ENCODE measurements around the gene OLIG2.

Gene OLIG2

DNA sequence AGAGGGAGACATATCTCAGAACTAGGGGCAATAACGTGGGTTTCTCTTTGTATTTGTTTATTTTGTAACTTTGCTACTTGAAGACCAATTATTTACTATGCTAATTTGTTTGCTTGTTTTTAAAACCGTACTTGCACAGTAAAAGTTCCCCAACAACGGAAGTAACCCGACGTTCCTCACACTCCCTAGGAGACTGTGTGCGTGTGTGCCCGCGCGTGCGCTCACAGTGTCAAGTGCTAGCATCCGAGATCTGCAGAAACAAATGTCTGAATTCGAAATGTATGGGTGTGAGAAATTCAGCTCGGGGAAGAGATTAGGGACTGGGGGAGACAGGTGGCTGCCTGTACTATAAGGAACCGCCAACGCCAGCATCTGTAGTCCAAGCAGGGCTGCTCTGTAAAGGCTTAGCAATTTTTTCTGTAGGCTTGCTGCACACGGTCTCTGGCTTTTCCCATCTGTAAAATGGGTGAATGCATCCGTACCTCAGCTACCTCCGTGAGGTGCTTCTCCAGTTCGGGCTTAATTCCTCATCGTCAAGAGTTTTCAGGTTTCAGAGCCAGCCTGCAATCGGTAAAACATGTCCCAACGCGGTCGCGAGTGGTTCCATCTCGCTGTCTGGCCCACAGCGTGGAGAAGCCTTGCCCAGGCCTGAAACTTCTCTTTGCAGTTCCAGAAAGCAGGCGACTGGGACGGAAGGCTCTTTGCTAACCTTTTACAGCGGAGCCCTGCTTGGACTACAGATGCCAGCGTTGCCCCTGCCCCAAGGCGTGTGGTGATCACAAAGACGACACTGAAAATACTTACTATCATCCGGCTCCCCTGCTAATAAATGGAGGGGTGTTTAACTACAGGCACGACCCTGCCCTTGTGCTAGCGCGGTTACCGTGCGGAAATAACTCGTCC, 1.3 kb upstream of the OLIG2 start:
- DNase-seq (ENCODE audit: low spot score in 2 of 2), result no peak
- Mint-ChIP-seq H3K27ac (no peak overlapping the region), H3K27me3 (peaks cover 33% of the 10 kb centered on the region), H3K4me1 (peaks cover 11% of the 10 kb centered on the region), H3K9me3 (no peaks in the 10 kb centered on the region), H3K36me3 (no peaks in the 10 kb centered on the region), H3K4me3 (no peak overlapping the region)
- ATAC-seq (ENCODE audit: low read depth), result no peak

GRCh38 chr21:33025106-33025488, 638 bp upstream of the OLIG2 start:
- Mint-ChIP-seq H3K4me3 (no peak overlapping the region), H3K4me1 (peaks cover 9% of the 10 kb centered on the region), H3K27me3 (peaks cover 39% of the 10 kb centered on the region), H3K27ac (no peak overlapping the region), H3K9me3 (no peaks in the 10 kb centered on the region), H3K36me3 (no peaks in the 10 kb centered on the region)
- ATAC-seq (ENCODE audit: low read depth) (no peak), DNase-seq (ENCODE audit: low spot score in 2 of 2) (no peak)

GRCh38 chr21:33026443-33026858, 716 bp downstream of the OLIG2 start:
- Mint-ChIP-seq H3K9me3 (no peaks in the 10 kb centered on the region), H3K27me3 (peaks cover 36% of the 10 kb centered on the region), H3K4me3 (no peak overlapping the region), H3K27ac (no peak overlapping the region), H3K36me3 (no peaks in the 10 kb centered on the region), H3K4me1 (peaks cover 6% of the 10 kb centered on the region)
- ATAC-seq (ENCODE audit: low read depth) (no peak), DNase-seq (ENCODE audit: low spot score in 2 of 2) (no peak)

GRCh38 chr21:33026878-33027400, 1.2 kb downstream of the OLIG2 start:
- no peaks in the 10 kb centered on the region for H3K36me3 Mint-ChIP-seq
- no peak overlapping the region for H3K27ac Mint-ChIP-seq

DNA sequence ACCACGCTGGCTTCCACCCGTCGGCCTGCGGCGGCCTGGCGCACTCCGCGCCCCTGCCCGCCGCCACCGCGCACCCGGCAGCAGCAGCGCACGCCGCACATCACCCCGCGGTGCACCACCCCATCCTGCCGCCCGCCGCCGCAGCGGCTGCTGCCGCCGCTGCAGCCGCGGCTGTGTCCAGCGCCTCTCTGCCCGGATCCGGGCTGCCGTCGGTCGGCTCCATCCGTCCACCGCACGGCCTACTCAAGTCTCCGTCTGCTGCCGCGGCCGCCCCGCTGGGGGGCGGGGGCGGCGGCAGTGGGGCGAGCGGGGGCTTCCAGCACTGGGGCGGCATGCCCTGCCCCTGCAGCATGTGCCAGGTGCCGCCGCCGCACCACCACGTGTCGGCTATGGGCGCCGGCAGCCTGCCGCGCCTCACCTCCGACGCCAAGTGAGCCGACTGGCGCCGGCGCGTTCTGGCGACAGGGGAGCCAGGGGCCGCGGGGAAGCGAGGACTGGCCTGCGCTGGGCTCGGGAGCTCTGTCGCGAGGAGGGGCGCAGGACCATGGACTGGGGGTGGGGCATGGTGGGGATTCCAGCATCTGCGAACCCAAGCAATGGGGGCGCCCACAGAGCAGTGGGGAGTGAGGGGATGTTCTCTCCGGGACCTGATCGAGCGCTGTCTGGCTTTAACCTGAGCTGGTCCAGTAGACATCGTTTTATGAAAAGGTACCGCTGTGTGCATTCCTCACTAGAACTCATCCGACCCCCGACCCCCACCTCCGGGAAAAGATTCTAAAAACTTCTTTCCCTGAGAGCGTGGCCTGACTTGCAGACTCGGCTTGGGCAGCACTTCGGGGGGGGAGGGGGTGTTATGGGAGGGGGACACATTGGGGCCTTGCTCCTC, 1.9 kb downstream of the OLIG2 start:
- no peak for ATAC-seq (ENCODE audit: low read depth)
- H3K9me3 Mint-ChIP-seq, result no peaks in the 10 kb centered on the region
- H3K36me3 Mint-ChIP-seq, result no peaks in the 10 kb centered on the region
- no peak overlapping the region for H3K27ac Mint-ChIP-seq
- H3K27me3 Mint-ChIP-seq, result peaks cover 32% of the 10 kb centered on the region
- H3K4me3 Mint-ChIP-seq, result no peak overlapping the region
- H3K4me1 Mint-ChIP-seq, result peaks cover 6% of the 10 kb centered on the region
- DNase-seq (ENCODE audit: low spot score in 2 of 2), result no peak

More at GRCh38 chr21:33026878-33027400, 1.2 kb downstream of the OLIG2 start:
- H3K9me3 Mint-ChIP-seq, result no peaks in the 10 kb centered on the region
- peaks cover 35% of the 10 kb centered on the region for H3K27me3 Mint-ChIP-seq
- ATAC-seq (ENCODE audit: low read depth), result no peak
- H3K4me3 Mint-ChIP-seq, result no peak overlapping the region
- H3K4me1 Mint-ChIP-seq, result peaks cover 6% of the 10 kb centered on the region
- DNase-seq (ENCODE audit: low spot score in 2 of 2), result no peak

GRCh38 chr21:33028287-33028670, 2.5 kb downstream of the OLIG2 start:
- H3K4me1 Mint-ChIP-seq, result peaks cover 6% of the 10 kb centered on the region
- H3K36me3 Mint-ChIP-seq, result no peaks in the 10 kb centered on the region
- peak overlapping the region; percentile 44 for H3K4me3 Mint-ChIP-seq
- DNase-seq (ENCODE audit: low spot score in 2 of 2) (no peak), ATAC-seq (ENCODE audit: low read depth) (no peak)
- H3K27ac Mint-ChIP-seq, result no peak overlapping the region
- no peaks in the 10 kb centered on the region for H3K9me3 Mint-ChIP-seq
- H3K27me3 Mint-ChIP-seq, result peaks cover 30% of the 10 kb centered on the region

- no peak overlapping the region for H3K27ac Mint-ChIP-seq
These were observed 3.1 kb downstream of the OLIG2 start for GRCh38 chr21:33028773-33029384.

DNA sequence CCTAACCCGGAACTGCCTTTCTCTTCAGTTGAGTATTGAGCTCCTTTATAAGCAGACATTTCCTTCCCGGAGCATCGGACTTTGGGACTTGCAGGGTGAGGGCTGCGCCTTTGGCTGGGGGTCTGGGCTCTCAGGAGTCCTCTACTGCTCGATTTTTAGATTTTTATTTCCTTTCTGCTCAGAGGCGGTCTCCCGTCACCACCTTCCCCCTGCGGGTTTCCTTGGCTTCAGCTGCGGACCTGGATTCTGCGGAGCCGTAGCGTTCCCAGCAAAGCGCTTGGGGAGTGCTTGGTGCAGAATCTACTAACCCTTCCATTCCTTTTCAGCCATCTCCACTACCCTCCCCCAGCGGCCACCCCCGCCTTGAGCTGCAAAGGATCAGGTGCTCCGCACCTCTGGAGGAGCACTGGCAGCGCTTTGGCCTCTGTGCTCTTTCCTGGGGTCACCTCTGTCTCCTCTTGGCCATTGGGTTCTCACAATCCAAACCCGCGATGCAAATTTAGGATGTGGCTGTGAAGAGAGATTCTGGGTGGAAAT, 3.7 kb downstream of the OLIG2 start:
- ATAC-seq (ENCODE audit: low read depth) (no peak), DNase-seq (ENCODE audit: low spot score in 2 of 2) (no peak)
- peaks cover 28% of the 10 kb centered on the region for H3K27me3 Mint-ChIP-seq
- H3K4me1 Mint-ChIP-seq, result peaks cover 4% of the 10 kb centered on the region
- no peak overlapping the region for H3K27ac Mint-ChIP-seq
- peak overlapping the region; percentile 16 for H3K4me3 Mint-ChIP-seq
- no peaks in the 10 kb centered on the region for H3K9me3 Mint-ChIP-seq
- no peaks in the 10 kb centered on the region for H3K36me3 Mint-ChIP-seq

More at GRCh38 chr21:33028773-33029384, 3.1 kb downstream of the OLIG2 start:
- ATAC-seq (ENCODE audit: low read depth), result no peak
- Mint-ChIP-seq H3K4me1 (peaks cover 6% of the 10 kb centered on the region), H3K36me3 (no peaks in the 10 kb centered on the region), H3K27me3 (peaks cover 30% of the 10 kb centered on the region), H3K4me3 (peak overlapping the region; percentile 16), H3K9me3 (no peaks in the 10 kb centered on the region)
- DNase-seq (ENCODE audit: low spot score in 2 of 2), result no peak

DNA sequence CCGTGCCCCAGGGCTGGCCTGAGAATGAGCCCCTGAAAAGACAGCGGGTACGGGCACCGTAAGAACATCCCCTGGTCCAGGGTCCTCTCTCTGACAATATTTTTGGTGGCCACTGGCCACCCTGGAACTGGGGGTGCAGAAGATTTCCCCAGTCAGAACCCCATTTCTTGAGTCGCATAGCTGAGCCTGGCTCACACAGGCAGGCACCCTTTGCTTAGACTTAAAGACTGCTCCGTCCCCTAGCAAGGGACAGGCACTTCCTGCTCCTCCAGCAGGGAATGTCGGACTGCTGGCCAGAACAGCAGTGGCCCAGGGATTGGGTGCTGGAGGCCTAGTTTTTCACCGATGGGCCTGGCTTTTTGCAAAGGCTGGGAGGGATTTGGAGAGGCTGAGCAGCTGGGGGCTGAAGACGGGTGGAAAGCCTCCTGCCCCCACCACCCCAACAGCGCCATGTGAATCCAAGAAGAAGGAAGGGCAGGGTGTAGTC, 4.3 kb downstream of the OLIG2 start:
- Mint-ChIP-seq H3K36me3 (no peaks in the 10 kb centered on the region), H3K4me1 (peaks cover 4% of the 10 kb centered on the region), H3K27ac (no peak overlapping the region), H3K4me3 (no peak overlapping the region), H3K9me3 (no peaks in the 10 kb centered on the region), H3K27me3 (peaks cover 32% of the 10 kb centered on the region)
- DNase-seq (ENCODE audit: low spot score in 2 of 2), result no peak
- ATAC-seq (ENCODE audit: low read depth), result no peak

GRCh38 chr21:33030633-33031032, 4.9 kb downstream of the OLIG2 start:
- no peaks in the 10 kb centered on the region for H3K36me3 Mint-ChIP-seq
- H3K4me3 Mint-ChIP-seq, result no peak overlapping the region
- ATAC-seq (ENCODE audit: low read depth), result no peak
- H3K9me3 Mint-ChIP-seq, result no peaks in the 10 kb centered on the region
- H3K4me1 Mint-ChIP-seq, result peaks cover 4% of the 10 kb centered on the region
- peaks cover 32% of the 10 kb centered on the region for H3K27me3 Mint-ChIP-seq
- H3K27ac Mint-ChIP-seq, result no peak overlapping the region
- no peak for DNase-seq (ENCODE audit: low spot score in 2 of 2)

DNA sequence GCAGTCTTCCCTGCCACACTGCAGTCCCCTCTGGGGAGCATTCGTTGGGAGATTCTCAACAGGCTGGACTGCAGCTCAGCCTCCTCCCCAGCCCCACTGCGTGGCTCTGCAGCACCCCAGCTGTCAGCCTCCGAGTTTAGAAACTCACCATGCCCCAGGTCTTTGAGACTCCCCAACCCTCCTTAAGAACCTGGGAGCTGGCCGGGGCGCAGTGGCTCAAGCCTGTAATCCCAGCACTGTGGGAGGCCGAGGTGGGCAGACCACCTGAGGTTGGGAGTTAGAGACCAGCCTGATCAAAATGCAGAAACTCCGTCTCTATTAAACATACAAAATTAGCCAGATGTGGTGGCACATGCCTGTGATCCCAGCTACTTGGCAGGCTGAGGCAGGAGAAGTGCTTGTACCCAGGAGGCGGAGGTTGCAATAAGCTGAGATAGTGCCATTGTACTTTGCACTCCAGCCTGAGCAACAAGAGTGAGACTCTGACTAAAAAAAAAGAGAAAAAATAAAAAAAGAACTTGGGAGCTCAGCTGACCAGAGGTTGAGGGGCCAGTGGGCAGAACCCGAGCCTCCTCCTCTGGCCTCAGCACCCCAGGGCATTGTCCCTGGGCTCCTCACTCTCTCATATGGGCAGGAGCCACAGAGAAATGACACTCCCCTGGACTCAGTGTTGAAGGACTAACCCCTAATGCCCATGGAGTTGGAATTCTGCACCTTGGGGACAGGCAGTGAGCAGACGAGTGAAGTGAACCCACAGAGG, 5.6 kb downstream of the OLIG2 start:
- no peak overlapping the region for H3K27ac Mint-ChIP-seq
- ATAC-seq (ENCODE audit: low read depth) (no peak), DNase-seq (ENCODE audit: low spot score in 2 of 2) (no peak)
- peaks cover 4% of the 10 kb centered on the region for H3K4me1 Mint-ChIP-seq
- peaks cover 28% of the 10 kb centered on the region for H3K27me3 Mint-ChIP-seq
- no peaks in the 10 kb centered on the region for H3K36me3 Mint-ChIP-seq
- no peak overlapping the region for H3K4me3 Mint-ChIP-seq
- H3K9me3 Mint-ChIP-seq, result no peaks in the 10 kb centered on the region

GRCh38 chr21:33032434-33033047, 6.8 kb downstream of the OLIG2 start:
- ATAC-seq (ENCODE audit: low read depth) (no peak), DNase-seq (ENCODE audit: low spot score in 2 of 2) (no peak)
- H3K9me3 Mint-ChIP-seq, result no peaks in the 10 kb centered on the region
- no peaks in the 10 kb centered on the region for H3K36me3 Mint-ChIP-seq
- H3K4me1 Mint-ChIP-seq, result peaks cover 8% of the 10 kb centered on the region
- H3K4me3 Mint-ChIP-seq, result no peak overlapping the region
- no peak overlapping the region for H3K27ac Mint-ChIP-seq
- H3K27me3 Mint-ChIP-seq, result peaks cover 36% of the 10 kb centered on the region

Data from memory B cell (primary cell).